GM21367 (cell line): ENCODE data around the gene FBXO41.

ENCODE experiments used
- ATAC-seq: cut with Tn5 transposase; IDR thresholded peaks from one replicate; pipeline ENCODE4 v1.9.1; 2021; ENCODE audit not compliant: unreplicated experiment

The FBXO41 gene, protein sequence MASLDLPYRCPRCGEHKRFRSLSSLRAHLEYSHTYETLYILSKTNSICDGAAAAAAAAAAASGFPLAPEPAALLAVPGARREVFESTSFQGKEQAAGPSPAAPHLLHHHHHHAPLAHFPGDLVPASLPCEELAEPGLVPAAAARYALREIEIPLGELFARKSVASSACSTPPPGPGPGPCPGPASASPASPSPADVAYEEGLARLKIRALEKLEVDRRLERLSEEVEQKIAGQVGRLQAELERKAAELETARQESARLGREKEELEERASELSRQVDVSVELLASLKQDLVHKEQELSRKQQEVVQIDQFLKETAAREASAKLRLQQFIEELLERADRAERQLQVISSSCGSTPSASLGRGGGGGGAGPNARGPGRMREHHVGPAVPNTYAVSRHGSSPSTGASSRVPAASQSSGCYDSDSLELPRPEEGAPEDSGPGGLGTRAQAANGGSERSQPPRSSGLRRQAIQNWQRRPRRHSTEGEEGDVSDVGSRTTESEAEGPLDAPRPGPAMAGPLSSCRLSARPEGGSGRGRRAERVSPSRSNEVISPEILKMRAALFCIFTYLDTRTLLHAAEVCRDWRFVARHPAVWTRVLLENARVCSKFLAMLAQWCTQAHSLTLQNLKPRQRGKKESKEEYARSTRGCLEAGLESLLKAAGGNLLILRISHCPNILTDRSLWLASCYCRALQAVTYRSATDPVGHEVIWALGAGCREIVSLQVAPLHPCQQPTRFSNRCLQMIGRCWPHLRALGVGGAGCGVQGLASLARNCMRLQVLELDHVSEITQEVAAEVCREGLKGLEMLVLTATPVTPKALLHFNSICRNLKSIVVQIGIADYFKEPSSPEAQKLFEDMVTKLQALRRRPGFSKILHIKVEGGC

DNA sequence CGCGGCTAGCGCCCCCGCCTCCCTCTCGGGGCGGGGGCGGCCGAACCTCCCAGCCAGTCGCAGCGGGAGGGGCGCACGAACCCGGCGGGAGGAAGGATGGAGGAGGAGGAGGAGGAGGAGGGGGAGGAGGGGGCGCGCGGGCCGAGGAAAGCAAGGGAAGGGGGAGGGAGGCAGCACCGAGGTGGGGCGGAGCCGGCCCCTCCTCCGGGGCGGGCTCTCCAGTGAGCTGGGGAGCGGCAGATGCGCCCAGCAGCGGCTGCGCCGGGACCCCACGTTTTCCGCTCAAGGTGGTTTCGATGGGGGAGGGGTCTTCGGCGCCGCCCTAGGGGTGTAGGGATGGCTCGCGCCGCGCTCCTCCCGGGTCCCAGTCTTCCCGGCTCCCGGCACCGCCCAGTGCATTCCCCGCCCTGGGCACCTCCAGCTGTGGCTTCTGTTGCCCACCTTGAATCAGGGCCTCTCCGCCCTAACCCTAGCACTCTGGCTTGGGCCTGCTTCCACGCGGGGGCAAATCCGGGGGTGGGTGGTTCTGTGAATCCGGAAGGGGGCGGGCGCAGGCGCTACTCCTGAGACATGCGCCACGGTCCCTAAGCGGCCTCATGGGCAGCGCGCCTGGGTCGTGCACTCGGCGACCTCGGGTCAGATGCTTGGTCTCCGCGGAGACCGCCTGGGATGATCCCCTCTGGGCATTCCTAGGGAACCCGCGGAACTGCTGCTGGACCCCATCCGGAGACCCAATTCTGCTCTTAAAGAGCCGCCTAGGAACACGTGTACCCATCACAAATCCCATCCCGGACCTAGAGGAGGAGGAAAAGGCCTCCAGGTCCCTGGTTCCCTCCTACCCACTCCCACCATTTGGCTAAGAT, at the start of gene FBXO41:
Gene FBXO41 (minus strand): TSS at position 183 of the 863 bp plus-strand sequence. CDS start 14,848 bp downstream, outside the sequence.
- peak; percentile 59 for ATAC-seq

- no peak for ATAC-seq
Measured at GRCh38 chr2:73334045-73334444, 49.8 kb upstream of the FBXO41 start.

DNA sequence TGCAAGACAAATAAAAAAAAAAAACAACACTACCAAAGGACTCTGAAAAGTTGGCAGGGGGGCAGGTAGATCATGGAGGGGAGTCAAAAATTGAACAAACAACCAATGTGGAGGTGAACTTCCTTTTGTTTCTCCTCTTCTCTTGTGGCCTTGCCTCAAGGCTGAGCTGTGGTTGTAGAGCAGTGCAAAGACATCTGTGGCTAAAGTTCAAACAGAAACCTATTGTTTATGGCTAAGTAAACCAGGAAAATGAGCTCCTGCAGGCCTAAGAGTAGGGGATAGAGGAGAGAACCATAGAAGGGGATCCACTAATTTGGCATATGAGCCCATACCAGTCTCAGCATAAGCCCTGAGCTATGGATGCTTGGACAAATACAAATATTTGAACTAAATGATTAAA, 49.3 kb upstream of the FBXO41 start:
- ATAC-seq = no peak

- no peak for ATAC-seq
Measured at GRCh38 chr2:73324126-73324725, 39.9 kb upstream of the FBXO41 start.

- ATAC-seq = no peak
Measured at GRCh38 chr2:73323551-73323950, 39.3 kb upstream of the FBXO41 start.

GRCh38 chr2:73314441-73314840, 30.2 kb upstream of the FBXO41 start:
- ATAC-seq = no peak

DNA sequence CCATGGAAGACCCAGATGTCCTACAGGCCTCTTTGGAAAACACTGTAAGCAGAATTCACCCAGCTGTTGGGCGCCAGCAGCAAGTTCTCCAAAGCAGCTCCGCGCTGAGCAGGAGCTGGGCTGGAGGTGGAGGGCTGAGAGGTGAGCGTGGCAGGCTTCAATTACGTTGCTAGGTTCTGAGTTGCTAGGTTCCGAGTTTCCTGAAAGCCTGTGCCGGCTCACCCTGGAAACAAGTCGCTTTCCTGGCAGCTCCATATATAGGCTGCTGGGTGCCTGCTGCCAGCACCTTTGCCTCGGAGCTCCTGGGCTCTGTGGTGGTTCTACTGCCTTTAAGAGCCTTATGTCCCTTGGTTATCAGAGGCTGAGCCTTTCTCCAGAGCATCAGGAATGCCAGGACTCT, 23.4 kb upstream of the FBXO41 start:
- no peak for ATAC-seq

DNA sequence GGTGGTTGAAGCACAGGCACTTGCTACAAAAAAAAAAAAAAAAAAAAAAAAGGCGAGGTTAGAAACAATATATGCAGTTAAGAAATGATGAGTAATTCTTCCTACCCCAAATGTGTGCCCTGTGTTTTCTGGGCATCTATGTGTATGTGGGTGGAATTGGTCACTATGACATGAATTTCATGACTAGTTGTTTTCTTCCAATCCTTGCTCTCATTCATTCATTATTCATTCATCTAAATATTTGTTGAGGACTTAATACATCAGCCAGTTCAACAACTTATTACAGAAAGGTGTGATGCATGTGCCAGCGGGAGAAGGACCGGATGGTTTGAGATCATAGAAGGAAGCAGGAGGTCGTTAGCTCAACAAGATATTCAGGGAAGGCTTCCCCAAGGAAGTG, 17.4 kb upstream of the FBXO41 start:
- ATAC-seq = no peak

GRCh38 chr2:73300926-73301325, 16.6 kb upstream of the FBXO41 start:
- ATAC-seq = no peak

DNA sequence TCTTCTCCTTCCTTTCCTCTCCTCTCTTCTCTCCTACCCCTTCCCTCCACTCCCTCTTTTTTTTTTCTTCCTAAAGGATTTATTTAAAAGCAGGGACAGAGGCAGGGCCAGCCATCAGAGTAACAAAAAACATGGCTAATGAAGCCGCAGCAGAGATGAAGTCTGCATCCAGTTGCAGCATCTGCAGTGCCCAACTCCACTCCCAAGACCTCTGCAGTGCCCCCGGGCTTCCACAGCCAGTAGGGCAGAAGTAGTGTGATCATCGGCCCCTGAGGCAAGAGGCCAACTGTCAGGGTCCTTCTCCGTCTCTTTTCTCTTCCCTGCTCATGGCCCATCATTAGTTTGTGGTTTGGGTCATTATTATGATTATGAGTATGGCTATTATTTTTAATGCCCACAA, 13.3 kb upstream of the FBXO41 start:
- ATAC-seq = no peak

DNA sequence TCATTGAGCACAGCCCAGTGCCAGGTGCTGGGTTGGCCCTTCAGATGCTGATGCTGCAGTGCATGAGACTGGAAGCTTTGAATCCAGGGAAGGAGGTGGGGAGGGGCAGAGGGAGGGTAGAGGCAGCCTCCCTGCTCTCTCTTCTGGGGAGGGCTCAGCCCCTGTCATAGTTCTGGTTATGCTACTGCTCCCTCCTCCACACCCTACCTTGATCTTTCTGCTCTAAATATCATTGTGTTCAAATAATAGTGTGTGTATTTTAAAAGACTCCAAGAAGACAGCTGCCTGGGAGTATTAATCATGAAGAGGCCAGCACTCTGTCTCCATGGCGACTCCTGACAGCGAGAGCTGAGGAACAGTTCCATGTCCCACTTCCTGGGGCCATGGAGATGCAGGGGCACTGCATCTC, 12.9 kb upstream of the FBXO41 start:
- no peak for ATAC-seq

GRCh38 chr2:73295751-73296400, 11.6 kb upstream of the FBXO41 start:
- ATAC-seq = no peak

GRCh38 chr2:73294239-73294638, 10.0 kb upstream of the FBXO41 start:
- no peak for ATAC-seq

DNA sequence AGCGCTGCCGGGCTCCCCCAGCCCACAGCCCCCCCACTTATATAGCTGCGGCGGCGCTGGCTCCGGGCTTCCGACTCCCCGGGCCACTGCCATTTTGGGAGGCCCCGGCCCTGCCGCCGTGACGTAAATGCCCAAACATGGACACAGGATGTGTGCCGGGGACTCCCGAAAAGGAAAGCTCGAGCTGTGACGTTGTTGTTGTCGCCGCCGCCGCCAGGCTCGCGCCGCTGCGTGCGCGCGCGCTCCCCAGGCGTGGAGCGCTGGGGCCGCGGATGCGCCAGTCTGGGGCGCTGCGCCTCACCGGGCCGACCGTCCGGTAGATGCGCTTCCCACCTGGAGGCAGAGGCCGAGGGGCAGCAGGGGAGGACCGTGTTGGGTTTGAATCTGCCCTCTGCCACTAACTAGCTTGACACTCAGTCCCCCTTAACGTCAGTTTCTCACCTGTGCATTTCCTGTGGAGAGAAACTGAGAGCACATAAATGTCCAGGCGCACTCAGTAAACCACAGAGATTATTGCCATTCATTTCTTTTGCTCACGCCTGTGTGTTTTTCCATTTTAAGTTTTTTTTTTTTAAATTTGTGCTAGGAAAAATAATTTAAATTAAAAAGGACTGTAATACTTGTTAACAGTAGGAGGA, 9.4 kb upstream of the FBXO41 start, which contains the start of gene EGR4:
Gene EGR4 (minus strand): TSS at position 15 of the 638 bp plus-strand sequence. CDS start 231 bp downstream, outside the sequence.
- ATAC-seq = peak; percentile 90

DNA sequence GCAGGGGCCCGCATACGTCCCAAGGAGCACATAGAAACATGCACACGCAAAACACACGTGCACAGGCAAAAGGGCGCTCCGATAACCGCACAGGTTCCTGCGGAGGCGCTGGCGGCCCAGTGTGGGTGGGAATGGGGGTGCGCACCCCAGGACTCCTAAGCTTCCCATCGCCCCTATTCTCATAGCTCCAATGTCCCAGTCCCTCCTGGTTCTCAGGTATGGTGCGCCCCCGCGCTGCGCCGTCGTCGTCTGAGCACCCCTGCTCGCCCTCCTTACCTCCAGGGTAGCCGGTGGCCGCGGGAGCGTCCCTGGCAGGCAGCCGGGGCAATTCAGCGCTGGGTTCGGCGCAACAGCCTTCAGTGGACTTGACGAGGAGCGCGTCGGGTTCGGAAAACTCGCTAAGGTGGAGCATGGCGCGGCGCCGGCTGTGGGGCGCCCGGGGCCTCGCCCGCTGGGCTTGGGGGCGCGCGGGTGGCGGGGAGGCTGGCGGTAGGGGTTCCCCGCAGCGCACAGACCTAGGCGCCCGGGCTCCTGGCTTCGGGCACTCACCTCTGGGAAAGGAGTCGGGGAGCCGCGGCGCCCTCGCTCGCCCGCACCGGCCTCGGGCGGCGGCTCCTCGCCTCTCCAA, 8.7 kb upstream of the FBXO41 start:
- no peak for ATAC-seq

DNA sequence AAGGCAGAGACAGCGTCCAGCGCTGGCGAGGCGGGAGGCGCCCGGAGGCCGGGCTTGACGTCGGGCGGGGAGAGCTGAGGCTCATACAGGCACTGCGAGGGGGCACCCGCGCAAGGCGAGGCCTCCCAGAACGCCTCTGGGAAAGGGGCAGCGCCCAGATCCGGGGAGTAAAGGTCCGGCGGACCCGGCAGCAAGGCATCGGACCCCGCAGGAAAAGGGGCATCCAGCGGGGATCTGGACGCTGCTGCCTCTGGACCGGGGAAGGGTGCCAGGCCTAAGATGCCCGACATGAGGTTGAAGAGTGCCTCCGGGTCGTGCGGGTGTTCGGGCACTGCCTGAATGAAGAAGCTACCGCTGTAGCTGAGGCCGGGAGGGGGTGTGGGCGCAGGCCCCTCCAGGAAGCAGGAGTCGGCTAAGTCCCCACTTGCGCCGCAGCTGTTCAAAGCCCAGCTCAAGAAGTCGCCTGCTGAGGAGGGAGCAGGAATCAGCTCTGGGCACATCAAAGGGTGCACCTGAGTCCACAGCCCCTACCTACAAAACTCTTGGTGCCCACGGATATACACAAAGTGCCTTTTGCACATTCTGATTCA, 8.1 kb upstream of the FBXO41 start:
- ATAC-seq = no peak

- no peak for ATAC-seq
Measured at GRCh38 chr2:73291461-73292315, 7.4 kb upstream of the FBXO41 start.

DNA sequence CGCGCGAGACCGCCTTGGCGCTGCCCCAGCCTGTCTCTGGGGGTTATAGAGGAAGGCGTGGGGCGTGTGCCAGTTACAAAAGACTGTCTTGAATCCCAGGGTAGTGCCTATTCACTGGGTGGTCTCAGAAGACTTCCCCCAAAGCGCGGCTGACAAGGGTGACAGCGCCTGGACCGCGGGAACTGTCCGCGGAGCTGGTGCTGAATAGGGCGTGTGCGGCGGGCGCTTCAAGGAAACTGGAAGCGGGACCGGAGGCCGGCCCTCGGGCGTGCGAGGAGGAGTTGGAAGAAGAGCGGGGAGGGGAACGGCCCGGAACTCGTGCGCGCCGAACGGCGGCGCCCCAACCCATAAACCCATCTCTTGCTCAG, 6.8 kb upstream of the FBXO41 start:
- ATAC-seq = no peak
